SU-DHL-6 (cell line): ENCODE results near the gene SIAH2.

ENCODE experiments used
- EZH2phosphoT487 ChIP-seq: fragments of 200-600 bp; sonication (generic), shearing (Covaris generic); conservative IDR thresholded peaks from 2 replicates; pipeline ENCODE4 v1.6.1; 2018; ENCODE audit warnings: mild to moderate bottlenecking, antibody characterized with exemption, low read length, moderate library complexity, mixed read lengths
- TF ChIP-seq, protein P1 (sequence below): fragments of 200-600 bp; sonication (generic); IDR thresholded peaks from one replicate; pipeline ENCODE4 v1.5.1; 2017; ENCODE audit warnings: antibody characterized with exemption, mild to moderate bottlenecking, low read length, moderate library complexity; ENCODE audit not compliant: insufficient read depth, poor library complexity, severe bottlenecking

DNA sequence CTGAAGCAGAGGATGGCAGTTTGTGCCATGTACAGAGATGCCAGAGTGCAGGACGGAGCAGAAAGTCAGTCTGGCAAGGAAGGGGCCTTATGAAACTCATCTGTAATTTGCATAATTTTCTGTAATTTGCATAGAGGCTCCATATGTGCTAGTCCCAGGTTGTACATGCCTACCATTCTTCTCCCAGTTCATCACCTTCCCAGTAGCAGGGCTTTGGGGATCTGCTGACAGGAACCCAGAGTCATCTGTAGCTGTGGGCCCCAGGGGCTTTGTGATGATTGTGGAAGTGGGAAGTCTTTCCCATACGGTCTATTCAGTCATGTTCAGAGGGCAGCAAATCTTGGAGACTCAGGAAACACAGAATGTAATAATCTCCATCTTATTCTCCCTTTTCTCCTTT lies 42.4 kb upstream of the SIAH2 start:
- TF ChIP-seq, protein P1, sequence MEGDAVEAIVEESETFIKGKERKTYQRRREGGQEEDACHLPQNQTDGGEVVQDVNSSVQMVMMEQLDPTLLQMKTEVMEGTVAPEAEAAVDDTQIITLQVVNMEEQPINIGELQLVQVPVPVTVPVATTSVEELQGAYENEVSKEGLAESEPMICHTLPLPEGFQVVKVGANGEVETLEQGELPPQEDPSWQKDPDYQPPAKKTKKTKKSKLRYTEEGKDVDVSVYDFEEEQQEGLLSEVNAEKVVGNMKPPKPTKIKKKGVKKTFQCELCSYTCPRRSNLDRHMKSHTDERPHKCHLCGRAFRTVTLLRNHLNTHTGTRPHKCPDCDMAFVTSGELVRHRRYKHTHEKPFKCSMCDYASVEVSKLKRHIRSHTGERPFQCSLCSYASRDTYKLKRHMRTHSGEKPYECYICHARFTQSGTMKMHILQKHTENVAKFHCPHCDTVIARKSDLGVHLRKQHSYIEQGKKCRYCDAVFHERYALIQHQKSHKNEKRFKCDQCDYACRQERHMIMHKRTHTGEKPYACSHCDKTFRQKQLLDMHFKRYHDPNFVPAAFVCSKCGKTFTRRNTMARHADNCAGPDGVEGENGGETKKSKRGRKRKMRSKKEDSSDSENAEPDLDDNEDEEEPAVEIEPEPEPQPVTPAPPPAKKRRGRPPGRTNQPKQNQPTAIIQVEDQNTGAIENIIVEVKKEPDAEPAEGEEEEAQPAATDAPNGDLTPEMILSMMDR = no peak
- TF ChIP-seq EZH2phosphoT487 = no peak
